HL-60 (cell line): ENCODE measurements around the gene ABL2.

Experiments used
- DNase-seq, 2 experiments: peaks; one replicate each; pipeline ENCODE4 v3.0.0-alpha.2; 2010 to 2020; ENCODE audit warnings: low read depth in 1 of 2, low spot score in 1 of 2
- H3K27ac ChIP-seq: fragments of 250-450 bp; sonication (Bioruptor Pico); replicated peaks from 2 replicates; pipeline ENCODE4 v1.5.1; 2020; ENCODE audit warnings: mild to moderate bottlenecking, moderate library complexity
- H3K27me3 ChIP-seq: fragments of 250-450 bp; sonication (Bioruptor Pico); 2 replicates; pipeline ENCODE4 v1.5.1; 2021; ENCODE audit warnings: mild to moderate bottlenecking, moderate library complexity; ENCODE audit not compliant: insufficient read depth, poor library complexity, severe bottlenecking
- H3K4me3 ChIP-seq: replicated peaks from 2 replicates; pipeline ENCODE4 v1.5.1; 2011; ENCODE audit warnings: mild to moderate bottlenecking, control low read depth, low read length; ENCODE audit not compliant: insufficient read depth
- GABPA ChIP-seq: IDR thresholded peaks from 2 replicates; pipeline ENCODE4 v1.6.1; 2012; ENCODE audit warnings: low read depth
- POLR2AphosphoS5 ChIP-seq: IDR thresholded peaks from 2 replicates; pipeline ENCODE4 v1.6.1; 2012; ENCODE audit warnings: low read depth
- SPI1 ChIP-seq: IDR thresholded peaks from 2 replicates; pipeline ENCODE4 v1.6.1; 2012; ENCODE audit warnings: low read depth, mild to moderate bottlenecking, borderline replicate concordance
- TF ChIP-seq, protein P1 (sequence below): IDR thresholded peaks from 2 replicates; pipeline ENCODE4 v1.6.1; 2012; ENCODE audit warnings: low read depth; ENCODE audit not compliant: insufficient replicate concordance
- TF ChIP-seq, protein P2 (sequence below): IDR thresholded peaks from one replicate; pipeline ENCODE4 v1.5.1; 2011; ENCODE audit warnings: low read length, control low read depth, inconsistent platforms; ENCODE audit not compliant: insufficient read depth

ABL2 gene

DNA sequence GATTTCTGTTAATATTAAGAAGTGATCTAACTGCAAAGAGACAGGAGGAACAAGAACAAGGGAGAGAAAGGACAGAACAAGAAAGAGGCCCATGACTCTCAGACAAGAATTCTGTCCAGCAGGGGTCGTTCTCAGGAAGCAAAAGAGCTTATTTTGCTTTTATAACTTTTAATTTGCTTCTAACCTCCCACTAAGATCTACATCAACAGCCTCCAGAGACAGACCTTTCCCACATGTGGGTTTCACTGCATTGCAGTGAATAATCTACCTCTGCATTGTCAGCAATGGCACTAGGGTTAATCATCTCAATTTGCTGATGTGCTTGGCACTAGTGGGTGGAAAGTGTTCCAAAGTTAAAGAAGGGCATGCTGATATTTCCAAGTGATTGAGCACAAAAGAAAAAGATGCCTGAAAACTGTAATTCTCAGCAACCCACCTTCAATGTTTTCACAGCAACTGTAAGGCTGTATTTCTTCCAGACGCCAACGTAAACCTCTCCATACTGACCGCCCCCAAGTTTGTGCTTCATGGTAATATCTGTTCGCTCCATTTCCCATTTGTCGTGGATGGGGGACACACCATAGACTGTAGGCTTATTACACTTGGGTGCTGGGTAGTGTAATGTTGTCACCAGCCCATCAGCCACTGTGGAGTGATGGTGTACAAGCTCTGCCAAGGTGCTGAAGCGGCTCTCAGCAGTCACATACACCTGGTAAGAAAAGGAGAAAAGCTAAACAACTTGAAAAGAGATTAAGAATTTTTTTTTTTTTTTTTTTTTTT lies 108.1 kb downstream of the ABL2 start:
- Histone ChIP-seq H3K27me3 (no peaks in the 10 kb centered on the region), H3K4me3 (no peak overlapping the region), H3K27ac (no peak overlapping the region)
- DNase-seq = peak in 1 of 2 experiments; percentile 36
- TF ChIP-seq, protein P1, sequence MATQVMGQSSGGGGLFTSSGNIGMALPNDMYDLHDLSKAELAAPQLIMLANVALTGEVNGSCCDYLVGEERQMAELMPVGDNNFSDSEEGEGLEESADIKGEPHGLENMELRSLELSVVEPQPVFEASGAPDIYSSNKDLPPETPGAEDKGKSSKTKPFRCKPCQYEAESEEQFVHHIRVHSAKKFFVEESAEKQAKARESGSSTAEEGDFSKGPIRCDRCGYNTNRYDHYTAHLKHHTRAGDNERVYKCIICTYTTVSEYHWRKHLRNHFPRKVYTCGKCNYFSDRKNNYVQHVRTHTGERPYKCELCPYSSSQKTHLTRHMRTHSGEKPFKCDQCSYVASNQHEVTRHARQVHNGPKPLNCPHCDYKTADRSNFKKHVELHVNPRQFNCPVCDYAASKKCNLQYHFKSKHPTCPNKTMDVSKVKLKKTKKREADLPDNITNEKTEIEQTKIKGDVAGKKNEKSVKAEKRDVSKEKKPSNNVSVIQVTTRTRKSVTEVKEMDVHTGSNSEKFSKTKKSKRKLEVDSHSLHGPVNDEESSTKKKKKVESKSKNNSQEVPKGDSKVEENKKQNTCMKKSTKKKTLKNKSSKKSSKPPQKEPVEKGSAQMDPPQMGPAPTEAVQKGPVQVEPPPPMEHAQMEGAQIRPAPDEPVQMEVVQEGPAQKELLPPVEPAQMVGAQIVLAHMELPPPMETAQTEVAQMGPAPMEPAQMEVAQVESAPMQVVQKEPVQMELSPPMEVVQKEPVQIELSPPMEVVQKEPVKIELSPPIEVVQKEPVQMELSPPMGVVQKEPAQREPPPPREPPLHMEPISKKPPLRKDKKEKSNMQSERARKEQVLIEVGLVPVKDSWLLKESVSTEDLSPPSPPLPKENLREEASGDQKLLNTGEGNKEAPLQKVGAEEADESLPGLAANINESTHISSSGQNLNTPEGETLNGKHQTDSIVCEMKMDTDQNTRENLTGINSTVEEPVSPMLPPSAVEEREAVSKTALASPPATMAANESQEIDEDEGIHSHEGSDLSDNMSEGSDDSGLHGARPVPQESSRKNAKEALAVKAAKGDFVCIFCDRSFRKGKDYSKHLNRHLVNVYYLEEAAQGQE = no peak
- no peak for TF ChIP-seq POLR2AphosphoS5
- TF ChIP-seq, protein P2, sequence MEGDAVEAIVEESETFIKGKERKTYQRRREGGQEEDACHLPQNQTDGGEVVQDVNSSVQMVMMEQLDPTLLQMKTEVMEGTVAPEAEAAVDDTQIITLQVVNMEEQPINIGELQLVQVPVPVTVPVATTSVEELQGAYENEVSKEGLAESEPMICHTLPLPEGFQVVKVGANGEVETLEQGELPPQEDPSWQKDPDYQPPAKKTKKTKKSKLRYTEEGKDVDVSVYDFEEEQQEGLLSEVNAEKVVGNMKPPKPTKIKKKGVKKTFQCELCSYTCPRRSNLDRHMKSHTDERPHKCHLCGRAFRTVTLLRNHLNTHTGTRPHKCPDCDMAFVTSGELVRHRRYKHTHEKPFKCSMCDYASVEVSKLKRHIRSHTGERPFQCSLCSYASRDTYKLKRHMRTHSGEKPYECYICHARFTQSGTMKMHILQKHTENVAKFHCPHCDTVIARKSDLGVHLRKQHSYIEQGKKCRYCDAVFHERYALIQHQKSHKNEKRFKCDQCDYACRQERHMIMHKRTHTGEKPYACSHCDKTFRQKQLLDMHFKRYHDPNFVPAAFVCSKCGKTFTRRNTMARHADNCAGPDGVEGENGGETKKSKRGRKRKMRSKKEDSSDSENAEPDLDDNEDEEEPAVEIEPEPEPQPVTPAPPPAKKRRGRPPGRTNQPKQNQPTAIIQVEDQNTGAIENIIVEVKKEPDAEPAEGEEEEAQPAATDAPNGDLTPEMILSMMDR = peak; percentile 56
- no peak for TF ChIP-seq GABPA

DNA sequence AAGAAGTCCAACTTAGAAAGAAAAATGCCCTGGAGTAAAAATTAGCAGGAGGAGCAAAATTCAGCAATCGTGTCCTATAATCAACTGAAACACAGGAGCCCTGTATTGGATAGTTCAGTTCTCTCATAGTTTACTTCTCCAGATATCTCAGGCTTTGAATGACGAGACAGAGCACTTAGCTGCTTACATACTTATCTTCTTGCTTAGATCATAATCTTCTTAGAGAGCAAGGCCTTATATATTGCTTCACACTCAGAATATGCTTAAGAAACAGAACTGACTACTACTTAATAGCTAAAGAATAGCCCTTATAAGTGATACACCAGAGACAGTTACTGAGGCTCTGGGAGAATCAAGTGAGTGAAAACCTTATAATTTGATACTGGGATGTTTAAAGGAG lies 108.7 kb downstream of the ABL2 start:
- TF ChIP-seq, protein P1 = no peak
- TF ChIP-seq SPI1 = no peak
- TF ChIP-seq, protein P2 = no peak
- no peak for TF ChIP-seq GABPA
- no peak for TF ChIP-seq POLR2AphosphoS5
- no peaks in the 10 kb centered on the region for H3K27me3 ChIP-seq
- DNase-seq = no peak
- no peak overlapping the region for H3K4me3 ChIP-seq
- H3K27ac ChIP-seq = no peak overlapping the region

DNA sequence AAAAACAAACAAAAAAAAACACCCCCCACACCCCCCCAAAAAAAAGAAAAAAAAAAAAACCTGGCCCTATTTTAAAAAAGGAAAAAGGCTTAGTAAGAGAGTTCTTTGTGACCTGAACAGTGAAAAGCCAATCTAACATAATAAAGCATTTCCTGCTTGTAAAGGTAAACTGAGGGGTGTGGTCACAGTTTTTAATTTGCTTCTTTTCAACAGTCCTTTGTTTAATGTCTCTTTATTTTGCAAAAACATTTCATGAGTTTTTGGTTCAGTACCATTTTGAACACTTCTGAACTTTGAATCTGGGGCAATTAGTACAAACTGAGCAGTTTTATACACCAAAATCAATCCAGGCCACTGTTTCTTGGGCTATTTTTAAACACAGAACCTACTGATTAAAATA lies 110.0 kb downstream of the ABL2 start:
- Histone ChIP-seq H3K27me3 (no peaks in the 10 kb centered on the region), H3K27ac (no peak overlapping the region), H3K4me3 (no peak overlapping the region)
- TF ChIP-seq POLR2AphosphoS5 (no peak), SPI1 (no peak), GABPA (no peak)
- TF ChIP-seq, protein P2 = no peak
- no peak for DNase-seq

DNA sequence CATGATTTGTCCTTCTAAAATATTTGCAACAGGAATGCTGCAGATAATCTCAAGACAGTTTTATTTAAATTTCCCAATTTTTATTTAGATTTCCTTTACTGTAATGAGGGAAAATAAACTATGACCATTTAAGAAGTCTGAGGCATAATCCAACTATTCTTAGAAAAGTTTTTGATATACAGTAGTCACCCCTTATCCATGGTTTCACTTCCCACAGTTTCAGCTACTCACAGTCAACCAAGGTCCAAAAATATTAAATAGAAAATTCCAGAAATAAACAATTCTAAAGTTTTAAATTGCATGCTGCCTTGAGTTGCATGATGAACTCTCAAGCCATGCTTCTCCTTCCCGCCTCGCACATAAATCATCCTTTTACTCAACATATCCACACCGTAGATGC lies 114.3 kb downstream of the ABL2 start:
- H3K4me3 ChIP-seq = no peak overlapping the region
- H3K27ac ChIP-seq = no peak overlapping the region
- TF ChIP-seq SPI1 = no peak
- TF ChIP-seq, protein P2 = no peak
- TF ChIP-seq, protein P1 = no peak
- DNase-seq = no peak
- H3K27me3 ChIP-seq = no peaks in the 10 kb centered on the region
